A549 (cell line): ENCODE measurements around the gene TP53I3. TPM values are rescaled to one million over a fixed set of nuclear protein-coding genes. Genes with fewer than 3 reads are reported as not detected.

Experiments used
- ATAC-seq, 2 experiments: fragments of 200-7000 bp in 1 of 2; fragments of >200 bp in 1 of 2; cut with Nextera tagmentation in 1 of 2; cut with Tn5 transposase in 1 of 2; 3 replicates each; pipeline versions ENCODE4 v1.8.0 to v1.9.1; 2018 to 2020; ENCODE audit warnings: mild to moderate bottlenecking in 1 of 2, moderate library complexity in 1 of 2
- CTCF ChIA-PET: fragments of 300-600 bp; sonication (Branson Sonifier 250); formaldehyde crosslinking; extraction: SDS; loops from one replicate; lab custom pipeline; 2021; ENCODE audit warnings: antibody characterized with exemption, inconsistent platforms; lab: Yijun Ruan, JAX
- POLR2A ChIA-PET: fragments of 350-600 bp; formaldehyde crosslinking; extraction: SDS; loops from one replicate; lab custom pipeline; 2021; ENCODE audit warnings: antibody characterized with exemption, inconsistent platforms; lab: Yijun Ruan, JAX
- DNase-seq, 2 experiments: peaks; one replicate each; pipeline versions ENCODE4 v3.0.0 to v3.0.0-alpha.2; 2011 to 2016; ENCODE audit warnings: low read depth in 1 of 2, low spot score in 1 of 2
- FAIRE-seq: peaks from 2 replicates; lab custom pipeline; 2011; peaks lifted over from hg19 to GRCh38; lab: Jason Lieb, UNC
- H3K27ac ChIP-seq, 2 experiments: fragments of >200 bp; sonication (Bioruptor Twin); formaldehyde crosslinking; 3 replicates each; pipeline ENCODE4 v1.5.1; 2016 to 2017
- H3K4me1 ChIP-seq: fragments of >200 bp; sonication (Bioruptor Twin); formaldehyde crosslinking; 3 replicates; pipeline ENCODE4 v1.6.1; 2016
- H3K4me2 ChIP-seq: fragments of >200 bp; sonication (Bioruptor Twin); formaldehyde crosslinking; 3 replicates; pipeline ENCODE4 v1.6.1; 2016
- H3K4me3 ChIP-seq: fragments of >200 bp; sonication (Bioruptor Twin); formaldehyde crosslinking; 3 replicates; pipeline ENCODE4 v1.5.1; 2016
- H3K9me3 ChIP-seq: fragments of >200 bp; sonication (Bioruptor Twin); formaldehyde crosslinking; 3 replicates; pipeline ENCODE4 v1.6.1; 2016
- ATOH8 ChIP-seq: fragments of 250-450 bp; sonication (Bioruptor Pico); IDR thresholded peaks from 2 replicates; pipeline ENCODE4 v1.5.0; 2020; ENCODE audit warnings: low read depth, mild to moderate bottlenecking, moderate library complexity
- BHLHE40 ChIP-seq: IDR thresholded peaks from 2 replicates; pipeline ENCODE4 v1.6.1; 2012; ENCODE audit warnings: low read depth, low read length, inconsistent platforms
- CBX8 ChIP-seq: fragments of 200-600 bp; sonication (generic); IDR thresholded peaks from 2 replicates; pipeline ENCODE4 v1.6.1; 2016
- CEBPB ChIP-seq, 2 experiments: fragments of >200 bp in 1 of 2; sonication (Bioruptor Twin) in 1 of 2; formaldehyde crosslinking in 1 of 2; IDR thresholded peaks; 2 replicates each; pipeline ENCODE4 v1.6.1; 2012 to 2016
- CHD4 ChIP-seq: fragments of 200-600 bp; sonication (generic); IDR thresholded peaks from 2 replicates; pipeline ENCODE4 v1.6.1; 2016; ENCODE audit warnings: antibody characterized with exemption, mild to moderate bottlenecking, borderline replicate concordance
- EP300 ChIP-seq, 2 experiments: fragments of >200 bp; sonication (Bioruptor Twin); formaldehyde crosslinking; IDR thresholded peaks; 2 replicates in 1 of 2; 3 replicates in 1 of 2; pipeline ENCODE4 v1.6.1; 2016 to 2017
- ESRRA ChIP-seq: fragments of 150-350 bp; IDR thresholded peaks from 2 replicates; pipeline ENCODE4 v1.6.1; 2014; ENCODE audit warnings: mild to moderate bottlenecking, low read length, borderline replicate concordance
- FOXS1 ChIP-seq: fragments of 250-450 bp; sonication (Bioruptor Pico); IDR thresholded peaks from 2 replicates; pipeline ENCODE4 v1.5.0; 2020; ENCODE audit warnings: mild to moderate bottlenecking, moderate library complexity
- HOXA7 ChIP-seq: fragments of 250-450 bp; sonication (Bioruptor Pico); IDR thresholded peaks from 2 replicates; pipeline ENCODE4 v1.5.0; 2020; ENCODE audit warnings: mild to moderate bottlenecking, moderate library complexity
- HOXB13 ChIP-seq: fragments of 250-450 bp; sonication (Bioruptor Pico); IDR thresholded peaks from 2 replicates; pipeline ENCODE4 v1.5.0; 2020; ENCODE audit warnings: low read depth, mild to moderate bottlenecking, moderate library complexity
- HOXB5 ChIP-seq: fragments of 250-450 bp; sonication (Bioruptor Pico); IDR thresholded peaks from 2 replicates; pipeline ENCODE4 v1.5.0; 2020; ENCODE audit warnings: mild to moderate bottlenecking, moderate library complexity
- JUN ChIP-seq, 2 experiments: fragments of >200 bp; sonication (Bioruptor Twin); formaldehyde crosslinking; IDR thresholded peaks; 2 replicates in 1 of 2; 3 replicates in 1 of 2; pipeline ENCODE4 v1.6.1; 2016 to 2017
- KDM1A ChIP-seq: fragments of 200-600 bp; sonication (generic); IDR thresholded peaks from 2 replicates; pipeline ENCODE4 v1.6.1; 2016; ENCODE audit warnings: low read depth, mild to moderate bottlenecking
- MAFK ChIP-seq: fragments of 450-650 bp; IDR thresholded peaks from 2 replicates; pipeline ENCODE4 v1.6.1; 2014; ENCODE audit not compliant: partially characterized antibody
- MAX ChIP-seq: IDR thresholded peaks from 2 replicates; pipeline ENCODE4 v1.6.1; 2012
- MAZ ChIP-seq: fragments of 150-350 bp; IDR thresholded peaks from 2 replicates; pipeline ENCODE4 v1.6.1; 2014; ENCODE audit warnings: antibody characterized with exemption, low read depth, low read length, borderline replicate concordance
- MYC ChIP-seq: IDR thresholded peaks from 2 replicates; pipeline ENCODE4 v1.6.1; 2012; ENCODE audit warnings: mild to moderate bottlenecking, inconsistent platforms, low read length, improper control_type of control experiment, borderline replicate concordance
- NFE2L2 ChIP-seq: fragments of 150-350 bp; conservative IDR thresholded peaks from 2 replicates; pipeline ENCODE4 v1.6.1; 2014; ENCODE audit warnings: low read length
- PHF8 ChIP-seq: fragments of 200-600 bp; sonication (generic); IDR thresholded peaks from 2 replicates; pipeline ENCODE4 v1.6.1; 2016; ENCODE audit warnings: low read depth, mild to moderate bottlenecking, antibody characterized with exemption, moderate library complexity, borderline replicate concordance
- POLR2A ChIP-seq: IDR thresholded peaks from 2 replicates; pipeline ENCODE4 v1.6.1; 2012; ENCODE audit warnings: mild to moderate bottlenecking, low read length
- RAD21 ChIP-seq, 2 experiments: fragments of >200 bp in 1 of 2; sonication (Bioruptor Twin) in 1 of 2; formaldehyde crosslinking in 1 of 2; IDR thresholded peaks in 1 of 2; conservative IDR thresholded peaks in 1 of 2; 2 replicates in 1 of 2; 3 replicates in 1 of 2; pipeline ENCODE4 v1.6.1; 2012 to 2018; ENCODE audit warnings: inconsistent platforms in 1 of 2
- RARB ChIP-seq: fragments of 250-450 bp; sonication (Bioruptor Pico); IDR thresholded peaks from 2 replicates; pipeline ENCODE4 v1.8.0; 2021; ENCODE audit warnings: mild to moderate bottlenecking, moderate library complexity
- RFX5 ChIP-seq: fragments of 450-650 bp; IDR thresholded peaks from 2 replicates; pipeline ENCODE4 v1.7.1; 2014; ENCODE audit warnings: antibody characterized with exemption, mild to moderate bottlenecking, moderate library complexity
- SREBF2 ChIP-seq: fragments of 450-650 bp; IDR thresholded peaks from 2 replicates; pipeline ENCODE4 v1.6.1; 2014; ENCODE audit warnings: mild to moderate bottlenecking, moderate library complexity
- TFCP2L1 ChIP-seq: fragments of 250-450 bp; sonication (Bioruptor Pico); IDR thresholded peaks from 2 replicates; pipeline ENCODE4 v1.5.0; 2021; ENCODE audit warnings: mild to moderate bottlenecking
- USF2 ChIP-seq: fragments of 450-650 bp; IDR thresholded peaks from 2 replicates; pipeline ENCODE4 v1.6.1; 2014; ENCODE audit warnings: antibody characterized with exemption
- WGBS: methylation state at CpG from one replicate; pipeline ENCODE4 v1.1.6; 2017; ENCODE audit errors: missing lambda C conversion rate; 5-methylcytosine and 5-hydroxymethylcytosine counted together
- polyA plus RNA-seq, 4 experiments: library from polyadenylated mRNA; depleted of rRNA in 3 of 4; stranded (reverse); fragments of >200 nt; fragmentation: RNase III in 1 of 4; extraction: RNeasy Plus Mini Kit Qiagen cat#74134 plus additional on column Dnase treatment in 1 of 4; gene quantifications; 2 replicates in 3 of 4; 3 replicates in 1 of 4; pipeline ENCODE4 v1.2.3, GENCODE V29; 2011 to 2017
- TF ChIP-seq, protein P1 (sequence below): IDR thresholded peaks from 2 replicates; pipeline ENCODE4 v1.6.1; 2012; ENCODE audit warnings: low read depth, borderline replicate concordance
- TF ChIP-seq, protein P2 (sequence below): IDR thresholded peaks from 2 replicates; pipeline ENCODE4 v1.6.1; 2012
- TF ChIP-seq, protein P3 (sequence below): fragments of 150-350 bp; IDR thresholded peaks from 2 replicates; pipeline ENCODE4 v1.6.1; 2014; ENCODE audit warnings: low read depth, mild to moderate bottlenecking, low read length

Gene TP53I3
- polyA plus RNA-seq, 2 of the 4 experiments (the other 2 are of a cell fraction) = 93.7 to 173 TPM

GRCh38 chr2:24083567-24084385, 858 bp downstream of the TP53I3 start:
- TF ChIP-seq, protein P1, sequence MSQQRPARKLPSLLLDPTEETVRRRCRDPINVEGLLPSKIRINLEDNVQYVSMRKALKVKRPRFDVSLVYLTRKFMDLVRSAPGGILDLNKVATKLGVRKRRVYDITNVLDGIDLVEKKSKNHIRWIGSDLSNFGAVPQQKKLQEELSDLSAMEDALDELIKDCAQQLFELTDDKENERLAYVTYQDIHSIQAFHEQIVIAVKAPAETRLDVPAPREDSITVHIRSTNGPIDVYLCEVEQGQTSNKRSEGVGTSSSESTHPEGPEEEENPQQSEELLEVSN = peak; percentile 18; the same call in 1 of the 2 replicates
- TF ChIP-seq, protein P2, sequence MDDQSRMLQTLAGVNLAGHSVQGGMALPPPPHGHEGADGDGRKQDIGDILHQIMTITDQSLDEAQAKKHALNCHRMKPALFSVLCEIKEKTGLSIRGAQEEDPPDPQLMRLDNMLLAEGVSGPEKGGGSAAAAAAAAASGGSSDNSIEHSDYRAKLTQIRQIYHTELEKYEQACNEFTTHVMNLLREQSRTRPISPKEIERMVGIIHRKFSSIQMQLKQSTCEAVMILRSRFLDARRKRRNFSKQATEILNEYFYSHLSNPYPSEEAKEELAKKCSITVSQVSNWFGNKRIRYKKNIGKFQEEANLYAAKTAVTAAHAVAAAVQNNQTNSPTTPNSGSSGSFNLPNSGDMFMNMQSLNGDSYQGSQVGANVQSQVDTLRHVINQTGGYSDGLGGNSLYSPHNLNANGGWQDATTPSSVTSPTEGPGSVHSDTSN = peak; percentile 52; the same call in 1 of the 2 replicates
- TF ChIP-seq MAZ = 0 out of 2 replicates have a peak, but pooled peaks have one; percentile 5
- peak; percentile 30; the same call in 1 of the 2 replicates for TF ChIP-seq ESRRA
- TF ChIP-seq MAX = peak; percentile 80
- TF ChIP-seq CHD4 = no peak
- no peak for TF ChIP-seq FOXS1
- no peak for TF ChIP-seq BHLHE40
- peak in 1 of 2 experiments; percentile 29; a peak in 1 of 4 replicates for TF ChIP-seq CEBPB (IDR thresholded peaks at IDR 0.05)
- TF ChIP-seq ATOH8 (CRISPR knock-in tag) = no peak
- no peak for TF ChIP-seq NFE2L2
- peak; percentile 43; the same call in 1 of the 2 replicates for TF ChIP-seq HOXB5 (CRISPR knock-in tag)
- TF ChIP-seq RARB (CRISPR knock-in tag) = 0 out of 2 replicates have a peak, but pooled peaks have one; percentile 65
- TF ChIP-seq SREBF2 = no peak
- TF ChIP-seq MYC = peak; percentile 7; the same call in 1 of the 2 replicates
- TF ChIP-seq PHF8 = 0 out of 2 replicates have a peak, but pooled peaks have one; percentile 38
- no peak for TF ChIP-seq KDM1A
- peak; percentile 77 for TF ChIP-seq POLR2A
- TF ChIP-seq HOXB13 (CRISPR knock-in tag) = no peak
- TF ChIP-seq RAD21 (conservative IDR thresholded peaks at IDR 0.05 in 1 of 2, IDR thresholded peaks at IDR 0.05 in 1 of 2) = peak in 1 of 2 experiments; percentile 41; a peak in 2 of 5 replicates

DNA sequence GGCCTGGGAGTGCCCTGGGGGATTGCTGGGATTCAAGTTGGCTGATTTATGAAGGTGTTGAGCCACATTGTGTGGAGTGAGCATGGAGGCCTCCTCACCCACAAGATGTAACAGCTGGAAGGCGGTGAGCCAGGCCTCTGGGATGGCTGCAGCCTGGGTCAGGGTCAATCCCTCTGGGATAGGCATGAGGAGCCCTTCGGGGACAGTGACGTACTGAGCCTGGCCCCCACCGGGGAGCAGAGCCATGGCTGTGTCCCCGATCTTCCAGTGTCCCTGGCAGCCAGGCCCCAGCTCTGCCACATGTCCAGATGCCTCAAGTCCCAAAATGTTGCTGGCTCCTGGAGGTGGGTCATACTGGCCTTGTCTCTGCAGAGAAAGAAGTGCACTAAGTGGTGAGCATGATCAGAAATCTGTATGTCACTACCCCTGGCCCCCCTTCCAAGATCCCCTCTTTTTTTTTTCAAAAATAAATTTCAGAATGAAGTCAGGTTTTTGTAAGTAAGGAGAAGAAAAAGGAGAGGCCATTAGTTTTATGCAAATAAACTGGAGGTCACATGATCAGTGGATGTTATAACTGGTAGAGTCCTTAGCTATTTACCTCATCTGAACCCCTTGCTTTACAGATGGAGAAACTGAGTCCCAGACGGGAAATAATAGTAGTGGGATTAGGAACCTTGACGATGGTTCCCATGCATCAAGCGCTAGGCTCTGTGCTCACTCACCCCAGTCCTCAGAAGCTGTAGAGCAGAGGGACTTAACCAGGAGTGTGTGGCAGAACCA, 1.7 kb downstream of the TP53I3 start:
- FAIRE-seq (no peak), ATAC-seq (no peak), DNase-seq (no peak)
- Histone ChIP-seq H3K27ac (peak overlapping the region; percentile 91 to 97), H3K4me2 (peak overlapping the region; percentile 95), H3K4me3 (peak overlapping the region; percentile 65), H3K9me3 (no peaks in the 10 kb centered on the region), H3K4me1 (peaks cover 27% of the 10 kb centered on the region)
- WGBS = 70% methylated on average over 8 of the region's 8 CpGs
- POLR2A ChIA-PET = interaction anchor here (0.6 to 5.0 kb wide), 14 partner anchors 10 to 277 kb away, joined by 3 to 99 read pairs (median 12); partner anchors contain the start of genes ATAD2B, FAM228B, ITSN2 and PFN4
- CTCF ChIA-PET = interaction anchor here (0.7 to 5.9 kb wide), 41 partner anchors 7 to 855 kb away, joined by 3 to 90 read pairs (median 7); partner anchors contain the start of genes ATAD2B, FAM228B, FKBP1B and MFSD2B
- TF ChIP-seq ATOH8 (CRISPR knock-in tag) (peak; percentile 61; the same call in 1 of the 2 replicates), JUN (IDR thresholded peaks at IDR 0.05) (no peak), CBX8 (no peak), RFX5 (no peak), EP300 (IDR thresholded peaks at IDR 0.05) (no peak), RARB (CRISPR knock-in tag) (no peak), MAFK (no peak), FOXS1 (no peak), USF2 (peak; percentile 45), ESRRA (no peak), TFCP2L1 (no peak), HOXA7 (CRISPR knock-in tag) (no peak)
- TF ChIP-seq, protein P3, sequence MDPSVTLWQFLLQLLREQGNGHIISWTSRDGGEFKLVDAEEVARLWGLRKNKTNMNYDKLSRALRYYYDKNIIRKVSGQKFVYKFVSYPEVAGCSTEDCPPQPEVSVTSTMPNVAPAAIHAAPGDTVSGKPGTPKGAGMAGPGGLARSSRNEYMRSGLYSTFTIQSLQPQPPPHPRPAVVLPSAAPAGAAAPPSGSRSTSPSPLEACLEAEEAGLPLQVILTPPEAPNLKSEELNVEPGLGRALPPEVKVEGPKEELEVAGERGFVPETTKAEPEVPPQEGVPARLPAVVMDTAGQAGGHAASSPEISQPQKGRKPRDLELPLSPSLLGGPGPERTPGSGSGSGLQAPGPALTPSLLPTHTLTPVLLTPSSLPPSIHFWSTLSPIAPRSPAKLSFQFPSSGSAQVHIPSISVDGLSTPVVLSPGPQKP = no peak

More at GRCh38 chr2:24083567-24084385, 858 bp downstream of the TP53I3 start:
- ChIA-PET POLR2A (interaction anchor here (0.6 to 5.0 kb wide), 25 partner anchors 8 to 276 kb away, joined by 3 to 99 read pairs (median 4); partner anchors contain the start of genes ATAD2B, FAM228B, FKBP1B and ITSN2), CTCF (interaction anchor here (0.5 to 5.9 kb wide), 83 partner anchors 8 to 854 kb away, joined by 3 to 90 read pairs (median 4); partner anchors contain the start of genes ATAD2B, FAM228B, FKBP1B and MFSD2B)
- DNase-seq (peak; percentile 92 to 98), FAIRE-seq (no peak), ATAC-seq (peak; percentile 85 to 87)
- peak overlapping the region; percentile 91 to 97 for H3K27ac ChIP-seq
- H3K4me1 ChIP-seq = peaks cover 27% of the 10 kb centered on the region
- no peaks in the 10 kb centered on the region for H3K9me3 ChIP-seq
- peak overlapping the region; percentile 95 for H3K4me2 ChIP-seq
- 2% methylated on average over 30 of the region's 30 CpGs for WGBS
- H3K4me3 ChIP-seq = peak overlapping the region; percentile 65
